H9 (cell line): ENCODE results near the gene SLC39A2. TPM values are rescaled to one million over a fixed set of nuclear protein-coding genes. Genes with fewer than 3 reads are reported as not detected.

Source experiments
- DNase-seq: peaks from one replicate; pipeline ENCODE4 v3.0.0-alpha.2; 2017
- H2AFZ ChIP-seq: one replicate; pipeline ENCODE4 v1.6.1; 2013; ENCODE audit warnings: mild to moderate bottlenecking, low read length, control low read depth, moderate library complexity
- H2AK5ac ChIP-seq: 2 replicates; pipeline ENCODE4 v1.6.1; 2013; ENCODE audit warnings: low read length, control low read depth, mixed read lengths; ENCODE audit not compliant: insufficient read length
- H2BK120ac ChIP-seq: one replicate; pipeline ENCODE4 v1.6.1; 2013; ENCODE audit warnings: low read depth, mild to moderate bottlenecking, low read length, control low read depth, inconsistent platforms; ENCODE audit not compliant: poor library complexity, severe bottlenecking
- H2BK12ac ChIP-seq: 2 replicates; pipeline ENCODE4 v1.6.1; 2013; ENCODE audit warnings: low read length, control low read depth, mixed read lengths, low read depth; ENCODE audit not compliant: insufficient read length
- H2BK15ac ChIP-seq: 2 replicates; pipeline ENCODE4 v1.6.1; 2013; ENCODE audit warnings: low read depth, low read length, control low read depth
- H2BK20ac ChIP-seq: one replicate; pipeline ENCODE4 v1.6.1; 2013; ENCODE audit warnings: low read depth, mild to moderate bottlenecking, low read length, control low read depth, inconsistent platforms; ENCODE audit not compliant: poor library complexity, severe bottlenecking
- H2BK5ac ChIP-seq: 2 replicates; pipeline ENCODE4 v1.6.1; 2013; ENCODE audit warnings: low read length, control low read depth, mixed read lengths; ENCODE audit not compliant: insufficient read length
- H3K14ac ChIP-seq: 2 replicates; pipeline ENCODE4 v1.6.1; 2013; ENCODE audit warnings: low read length, control low read depth; ENCODE audit not compliant: insufficient read depth
- H3K18ac ChIP-seq: 2 replicates; pipeline ENCODE4 v1.6.1; 2013; ENCODE audit warnings: low read depth, mild to moderate bottlenecking, mixed read lengths, low read length, control low read depth; ENCODE audit not compliant: insufficient read length
- H3K23ac ChIP-seq: 2 replicates; pipeline ENCODE4 v1.6.1; 2013; ENCODE audit warnings: low read length, control low read depth, mixed read lengths, low read depth; ENCODE audit not compliant: insufficient read length
- H3K23me2 ChIP-seq: 2 replicates; pipeline ENCODE4 v1.6.1; 2013; ENCODE audit warnings: low read depth, mild to moderate bottlenecking, mixed read lengths, low read length, control low read depth; ENCODE audit not compliant: insufficient read length, poor library complexity, severe bottlenecking
- H3K27ac ChIP-seq: 2 replicates; pipeline ENCODE4 v1.5.1; 2013; ENCODE audit warnings: low read length, control low read depth, mixed read lengths, low read depth; ENCODE audit not compliant: insufficient read length
- H3K27me3 ChIP-seq: 2 replicates; pipeline ENCODE4 v1.6.1; 2013; ENCODE audit warnings: low read length, control low read depth, inconsistent platforms; ENCODE audit not compliant: insufficient read depth
- H3K4ac ChIP-seq: 2 replicates; pipeline ENCODE4 v1.6.1; 2013; ENCODE audit warnings: low read depth, mild to moderate bottlenecking, control low read depth, inconsistent platforms, low read length, moderate library complexity
- H3K4me1 ChIP-seq: 2 replicates; pipeline ENCODE4 v1.6.1; 2013; ENCODE audit warnings: low read length, control low read depth, inconsistent platforms; ENCODE audit not compliant: insufficient read depth
- H3K4me2 ChIP-seq: 2 replicates; pipeline ENCODE4 v1.6.1; 2013; ENCODE audit warnings: low read length, control low read depth, mixed read lengths; ENCODE audit not compliant: insufficient read length, insufficient read depth
- H3K56ac ChIP-seq: 2 replicates; pipeline ENCODE4 v1.6.1; 2013; ENCODE audit warnings: low read depth, mild to moderate bottlenecking, mixed read lengths, low read length, control low read depth; ENCODE audit not compliant: insufficient read length
- H3K79me1 ChIP-seq: 2 replicates; pipeline ENCODE4 v1.6.1; 2013; ENCODE audit warnings: low read depth, mild to moderate bottlenecking, moderate library complexity, low read length, control low read depth, inconsistent platforms; ENCODE audit not compliant: insufficient read depth, poor library complexity, severe bottlenecking
- H3K79me2 ChIP-seq: 2 replicates; pipeline ENCODE4 v1.6.1; 2013; ENCODE audit warnings: low read length, control low read depth, inconsistent platforms; ENCODE audit not compliant: insufficient read depth
- H3K9ac ChIP-seq: 2 replicates; pipeline ENCODE4 v1.6.1; 2013; ENCODE audit warnings: low read length, control low read depth, mixed read lengths; ENCODE audit not compliant: insufficient read length; ENCODE audit errors: extremely low read depth
- H3K9me3 ChIP-seq: one replicate; pipeline ENCODE4 v1.6.1; 2013; ENCODE audit warnings: low read depth, low read length, inconsistent platforms; ENCODE audit not compliant: control insufficient read depth
- H3T11ph ChIP-seq: one replicate; pipeline ENCODE4 v1.6.1; 2013; ENCODE audit warnings: mild to moderate bottlenecking, low read length, control low read depth, inconsistent platforms
- H4K20me1 ChIP-seq: one replicate; pipeline ENCODE4 v1.6.1; 2013; ENCODE audit not compliant: control insufficient read depth, insufficient read length, insufficient read depth
- H4K5ac ChIP-seq: 2 replicates; pipeline ENCODE4 v1.6.1; 2013; ENCODE audit warnings: low read depth, mild to moderate bottlenecking, mixed read lengths, low read length, control low read depth; ENCODE audit not compliant: insufficient read length
- H4K8ac ChIP-seq: replicated peaks from 2 replicates; pipeline ENCODE4 v1.6.1; 2013; ENCODE audit warnings: low read length, control low read depth, mixed read lengths, low read depth; ENCODE audit not compliant: insufficient read length
- H4K91ac ChIP-seq: 2 replicates; pipeline ENCODE4 v1.6.1; 2013; ENCODE audit warnings: low read depth, mild to moderate bottlenecking, moderate library complexity, mixed read lengths, low read length, control low read depth; ENCODE audit not compliant: insufficient read length
- H3K27ac Mint-ChIP-seq, 3 experiments: 2 replicates in 2 of 3; 3 replicates in 1 of 3; pipeline ENCODE4 v1.8.0; 2020 to 2021; ENCODE audit warnings: mixed read lengths in 3 of 3, mild to moderate bottlenecking in 1 of 3, moderate library complexity in 1 of 3
- H3K27me3 Mint-ChIP-seq: 2 replicates; pipeline ENCODE4 v1.8.0; 2021; ENCODE audit warnings: low read depth, mild to moderate bottlenecking, moderate library complexity, mixed read lengths
- H3K36me3 Mint-ChIP-seq, 3 experiments: 2 replicates in 2 of 3; 3 replicates in 1 of 3; pipeline ENCODE4 v1.8.0; 2020 to 2021; ENCODE audit warnings: low read depth in 3 of 3, mixed read lengths in 3 of 3; ENCODE audit not compliant: insufficient read depth in 1 of 3
- H3K4me1 Mint-ChIP-seq, 2 experiments: 2 replicates each; pipeline ENCODE4 v1.8.0; 2020; ENCODE audit warnings: mixed read lengths in 2 of 2
- H3K4me3 Mint-ChIP-seq, 2 experiments: 2 replicates in 1 of 2; 3 replicates in 1 of 2; pipeline ENCODE4 v1.8.0; 2020 to 2021; ENCODE audit warnings: mild to moderate bottlenecking in 2 of 2, mixed read lengths in 2 of 2, moderate library complexity in 1 of 2
- H3K9me3 Mint-ChIP-seq, 2 experiments: 2 replicates in 1 of 2; 3 replicates in 1 of 2; pipeline ENCODE4 v1.8.0; 2020; ENCODE audit warnings: mild to moderate bottlenecking in 2 of 2, mixed read lengths in 2 of 2, moderate library complexity in 1 of 2
- CTCF ChIP-seq: fragments of 200-600 bp; sonication (generic); conservative IDR thresholded peaks from 3 replicates; pipeline ENCODE4 v1.8.0; 2021; ENCODE audit warnings: antibody characterized with exemption, mild to moderate bottlenecking
- WGBS: extraction: QIAGEN DNeasy Blood & Tissue Kit; methylation state at CpG from one replicate; pipeline ENCODE4 v1.1.7; 2013; ENCODE audit warnings: missing lambda C conversion rate, low lambda C conversion rate, mixed read lengths; ENCODE audit not compliant: insufficient read length; ENCODE audit errors: extremely low coverage; 5-methylcytosine and 5-hydroxymethylcytosine counted together
- total RNA-seq: library from RNA; stranded (reverse); gene quantifications from 2 replicates; pipeline ENCODE4 v1.2.1, GENCODE V29; 2021

Gene SLC39A2
- total RNA-seq, 1 experiment from 2014 or later: not detected

GRCh38 chr14:20980906-20981305 lies 18.2 kb upstream of the SLC39A2 start:
- Histone ChIP-seq H2AFZ (no peak overlapping the region), H2BK15ac (no peak overlapping the region), H3K18ac (no peak overlapping the region), H4K5ac (no peak overlapping the region), H3K79me1 (no peaks in the 10 kb centered on the region), H3K56ac (no peak overlapping the region), H4K8ac (no peak overlapping the region), H3K79me2 (no peaks in the 10 kb centered on the region), H2AK5ac (no peak overlapping the region), H3K4me1 (no peaks in the 10 kb centered on the region), H3K9ac (no peak overlapping the region), H4K91ac (no peak overlapping the region), H3K9me3 (no peaks in the 10 kb centered on the region), H2BK120ac (no peak overlapping the region), H3K27me3 (0 out of 2 replicates have a peak, but pooled peaks cover 2% of the 10 kb centered on the region), H2BK12ac (no peak overlapping the region), H2BK20ac (no peak overlapping the region), H3K4me2 (no peak overlapping the region), H4K20me1 (no peaks in the 10 kb centered on the region), H3K27ac (no peak overlapping the region), H2BK5ac (no peak overlapping the region), H3K14ac (no peak overlapping the region), H3K23ac (no peak overlapping the region), H3K23me2 (no peaks in the 10 kb centered on the region), H3T11ph (no peak overlapping the region), H3K4ac (no peak overlapping the region)
- Mint-ChIP-seq H3K9me3 (no peaks in the 10 kb centered on the region), H3K27me3 (peaks cover 8% of the 10 kb centered on the region), H3K4me1 (no peaks in the 10 kb centered on the region), H3K4me3 (no peak overlapping the region), H3K27ac (no peak overlapping the region), H3K36me3 (no peaks in the 10 kb centered on the region)
- DNase-seq: no peak
- no peak for TF ChIP-seq CTCF
- WGBS: no CpG with 5 or more reads among the region's 1 CpG
